GM23248 (cell line): ENCODE results near the gene SMIM14.
"Not testable (repeated sequence)": the region's sequence is repeated elsewhere in the genome, so short reads cannot be mapped to it uniquely, and the experiment has no call there.

Experiments
- EZH2 ChIP-seq: fragments of 200-600 bp; sonication (generic); IDR thresholded peaks from 2 replicates; pipeline ENCODE4 v1.6.1; 2018; ENCODE audit warnings: antibody characterized with exemption, mild to moderate bottlenecking; ENCODE audit not compliant: insufficient read depth, poor library complexity, severe bottlenecking
- EZH2phosphoT487 ChIP-seq: fragments of 200-600 bp; sonication (generic); IDR thresholded peaks from 2 replicates; pipeline ENCODE4 v1.6.1; 2018; ENCODE audit warnings: antibody characterized with exemption, moderate library complexity, mild to moderate bottlenecking, low read depth; ENCODE audit not compliant: insufficient read depth

GRCh38 chr4:39515669-39516401 is 122.8 kb downstream of the SMIM14 start:
- TF ChIP-seq EZH2phosphoT487, EZH2: not testable (repeated sequence)
